ENCODE measurements around the gene KRT14. TPM values are rescaled to one million over a fixed set of nuclear protein-coding genes. Genes with fewer than 3 reads are reported as not detected.
"Not testable (repeated sequence)": the region's sequence is repeated elsewhere in the genome, so short reads cannot be mapped to it uniquely, and the experiment has no call there.

Gene KRT14
- polyA plus RNA-seq (ENCODE audit: insufficient read length in 12 of 12): 100 to 1,000 TPM in 1 of 12 donors, 10 to 100 TPM in 2, 1 to 10 TPM in 2, under 1 TPM in 3, not detected in 4; 0.18 to 229 (median 2.1) TPM
- long read RNA-seq, donor 1: 0 reads
- long read RNA-seq, donor 2: 0 reads
- long read RNA-seq, donor 3: 0 reads
- long read RNA-seq, donor 4: 0 reads
- long read RNA-seq, donor 5: 0 reads
- long read RNA-seq, donor 6: 0 reads
- long read RNA-seq, donor 7, transcript KRT14-201 (8 exons, 1,662 nt): major isoform, 16 of 16 reads
- long read RNA-seq, donor 7, partial matches to known transcripts: 0 of 16 reads
- long read RNA-seq, donor 7, other reads (novel, unspliced or antisense): 0 of 16 reads
- long read RNA-seq, donor 8: 0 reads
- long read RNA-seq, donor 9, transcript KRT14-201 (8 exons, 1,662 nt): major isoform, 22 of 32 reads
- long read RNA-seq, donor 9, partial matches to known transcripts: 10 of 32 reads
- long read RNA-seq, donor 9, other reads (novel, unspliced or antisense): 0 of 32 reads
- long read RNA-seq, donor 10: 0 reads
- long read RNA-seq, donor 11, partial matches to known transcripts: 0 of 1 reads
- long read RNA-seq, donor 11, other reads (novel, unspliced or antisense): 0 of 1 reads

DNA sequence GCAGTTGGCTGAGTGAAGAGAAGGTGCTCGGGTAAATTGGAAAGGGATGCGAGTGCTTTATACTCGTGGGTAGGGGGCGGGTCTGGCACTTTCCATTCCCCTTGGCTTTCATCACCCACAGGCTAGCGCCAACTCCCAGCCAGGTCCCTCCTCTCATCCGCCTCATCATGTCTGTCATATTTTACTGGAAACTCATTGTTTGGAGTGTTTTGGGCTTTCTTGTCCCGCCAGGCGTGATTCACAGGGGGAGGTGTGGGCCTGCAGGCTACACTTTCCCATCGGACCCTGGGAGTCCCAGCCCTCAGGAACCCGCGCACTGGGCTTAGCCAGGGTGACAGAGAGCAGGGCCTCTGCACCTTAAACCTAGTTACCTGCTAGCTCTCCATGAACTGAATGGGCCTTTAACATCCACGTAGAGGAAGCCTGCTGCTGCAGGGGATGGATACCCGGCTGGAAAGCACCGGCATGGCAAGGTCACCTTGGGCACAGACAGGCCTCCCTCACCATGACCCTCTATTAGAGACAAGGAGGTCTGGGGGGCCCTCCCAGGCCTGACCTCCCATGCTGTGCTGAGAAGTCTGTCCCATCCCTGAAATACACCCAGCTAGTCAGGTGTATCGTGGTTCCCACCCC is at the start of gene KRT14:
Gene KRT14, minus strand, starts transcription at position 33 of the 633 bp plus-strand sequence. CDS start 61 bp downstream, outside the sequence.
- no peak for DNase-seq

DNA sequence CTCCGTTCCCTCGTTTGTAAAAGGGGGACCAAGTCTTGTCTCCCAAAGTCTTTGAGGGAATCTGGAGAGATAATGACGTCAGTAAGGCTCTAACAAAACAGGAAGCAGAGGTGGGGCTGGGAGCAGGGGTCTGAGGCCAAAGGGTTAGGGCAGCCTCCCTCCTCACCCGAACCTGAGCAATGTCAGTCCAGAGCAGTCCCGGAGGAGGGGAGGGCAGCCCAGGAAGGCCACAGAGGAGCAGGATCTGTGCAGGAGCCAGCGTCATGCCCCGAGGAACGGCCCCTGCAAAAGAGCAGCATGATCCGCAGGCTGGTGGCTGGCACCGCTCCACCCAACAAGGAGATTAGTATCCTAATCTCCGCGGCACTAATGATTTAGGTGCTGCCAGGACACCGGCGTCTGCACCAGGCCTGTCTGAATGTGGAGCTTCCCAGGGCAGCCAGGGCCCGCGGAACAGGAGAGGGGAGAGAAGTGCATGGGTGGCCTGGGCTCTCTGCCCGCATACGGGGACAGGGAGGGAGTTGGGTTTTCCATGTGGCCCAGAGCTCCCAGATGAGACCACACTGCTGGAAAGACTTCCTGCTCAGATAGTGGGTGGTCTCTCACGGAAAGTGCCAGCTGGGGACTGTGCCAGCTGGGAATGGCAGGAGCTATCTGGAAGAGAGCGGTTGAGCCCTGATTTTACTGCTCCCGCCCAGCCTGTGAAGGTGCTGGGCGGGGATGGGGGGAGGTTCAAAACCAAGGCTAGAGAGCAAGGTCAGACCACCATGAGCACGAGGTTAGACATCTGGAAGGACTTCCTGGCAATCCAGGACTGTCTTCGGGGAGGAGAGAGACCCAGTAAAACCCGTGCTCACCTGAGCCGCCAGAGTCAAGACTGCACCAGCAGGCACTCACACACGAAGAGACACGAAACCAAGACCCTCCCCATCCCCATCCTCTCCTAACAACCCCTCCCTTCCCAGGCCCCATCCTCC is 48.7 kb upstream of the KRT14 start:
- peak; percentile 60 for DNase-seq

DNA sequence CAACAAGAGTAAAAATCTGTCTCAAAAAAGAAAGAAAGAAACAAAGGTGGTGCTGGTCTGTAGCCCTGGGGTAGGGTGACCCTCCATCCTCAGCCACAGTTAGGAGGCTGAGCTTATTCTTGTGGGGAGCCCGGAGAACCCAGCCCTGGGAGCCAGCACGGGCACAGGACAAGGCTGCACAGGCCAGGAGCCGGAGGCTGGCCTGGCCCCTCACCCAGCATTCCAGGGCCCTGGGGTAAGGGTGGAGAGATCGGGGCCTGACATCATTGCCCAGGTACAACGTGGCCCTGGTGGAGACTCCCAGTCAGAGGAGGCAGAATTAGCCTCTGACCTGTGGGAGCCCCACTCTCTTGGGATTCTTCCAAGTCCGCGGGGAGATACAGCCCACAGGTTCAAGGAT is 47.9 kb upstream of the KRT14 start:
- DNase-seq: no peak

DNA sequence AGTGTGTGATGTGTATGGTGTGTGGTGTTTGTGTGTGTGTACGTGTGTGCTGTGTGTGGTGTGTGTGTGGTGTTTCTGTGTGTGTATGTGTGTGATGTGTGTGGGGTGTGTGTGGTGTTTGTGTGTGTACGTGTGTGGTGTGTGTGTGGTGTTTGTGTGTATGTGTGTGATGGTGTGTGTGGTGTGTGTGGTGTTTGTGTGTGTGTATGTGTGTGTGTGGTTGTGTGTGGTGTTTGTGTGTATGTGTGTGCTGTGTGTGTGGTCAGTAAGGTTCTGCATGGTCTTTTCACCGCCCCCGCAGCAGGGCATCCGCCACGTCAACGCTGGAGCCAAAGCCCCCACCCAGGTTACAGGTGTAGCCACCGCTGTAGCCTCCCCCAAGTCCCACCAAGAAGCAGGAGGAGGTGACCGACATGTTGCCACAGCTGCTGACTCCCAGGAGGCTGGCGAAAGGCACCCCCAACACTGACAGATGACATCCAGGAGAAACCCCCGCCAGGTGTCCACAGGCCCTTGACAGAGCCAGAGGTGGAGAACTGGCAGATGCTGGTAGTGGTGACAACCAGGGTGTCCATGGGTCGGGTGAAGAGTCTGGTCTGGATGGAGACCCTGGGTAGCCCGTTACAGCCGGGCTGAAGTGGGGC is 47.0 kb upstream of the KRT14 start:
- no peak for DNase-seq

DNA sequence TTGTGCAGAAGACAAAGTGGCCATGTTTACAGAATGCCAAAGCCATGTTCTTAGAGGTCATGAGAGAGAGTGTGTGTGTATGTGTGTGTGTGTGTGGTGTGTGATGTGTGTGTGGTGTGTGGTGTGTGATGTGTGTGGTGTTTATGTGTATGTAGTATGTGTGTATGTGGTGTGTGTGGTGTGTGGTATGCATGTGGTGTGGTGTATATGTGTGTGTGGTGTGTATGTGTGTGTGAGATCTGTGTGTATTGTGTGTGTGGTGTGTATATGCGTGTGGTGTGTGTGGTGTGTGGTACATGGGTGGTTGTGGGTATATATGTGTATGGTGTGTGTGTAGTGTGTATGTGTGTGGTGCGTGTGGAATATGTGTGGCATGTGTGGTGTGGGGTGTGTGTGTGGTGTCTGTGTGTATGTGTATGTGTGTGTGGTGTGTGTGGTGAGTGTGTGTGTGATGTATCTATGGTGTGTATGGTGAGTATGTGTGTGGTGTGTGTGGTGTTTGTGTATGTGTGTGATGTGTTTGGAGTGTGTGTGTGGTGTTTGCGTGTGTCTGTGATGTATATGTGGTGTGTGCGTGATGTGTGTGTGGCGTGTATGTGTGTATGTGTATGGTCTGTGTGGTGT is 45.9 kb upstream of the KRT14 start:
- no peak for DNase-seq

DNA sequence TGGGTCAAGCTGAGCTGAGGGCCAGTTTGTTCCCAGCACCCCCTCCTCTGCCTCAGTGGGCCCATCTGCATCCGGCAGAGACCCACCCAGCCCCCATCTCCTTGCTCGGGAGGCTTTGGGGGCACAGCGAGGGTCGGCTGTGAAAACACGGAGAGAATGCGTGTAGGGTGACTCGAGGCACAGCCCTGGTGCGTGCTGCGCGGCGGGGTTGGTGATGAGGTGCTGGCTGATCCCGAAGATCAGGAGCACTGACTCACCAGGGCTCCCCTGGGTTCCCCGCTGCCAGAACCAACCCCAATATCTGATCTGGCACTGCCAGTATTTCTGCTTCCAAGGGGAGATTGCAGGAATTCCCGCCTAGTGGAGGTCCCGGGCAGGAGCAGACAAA is 45.2 kb upstream of the KRT14 start:
- DNase-seq: no peak

DNA sequence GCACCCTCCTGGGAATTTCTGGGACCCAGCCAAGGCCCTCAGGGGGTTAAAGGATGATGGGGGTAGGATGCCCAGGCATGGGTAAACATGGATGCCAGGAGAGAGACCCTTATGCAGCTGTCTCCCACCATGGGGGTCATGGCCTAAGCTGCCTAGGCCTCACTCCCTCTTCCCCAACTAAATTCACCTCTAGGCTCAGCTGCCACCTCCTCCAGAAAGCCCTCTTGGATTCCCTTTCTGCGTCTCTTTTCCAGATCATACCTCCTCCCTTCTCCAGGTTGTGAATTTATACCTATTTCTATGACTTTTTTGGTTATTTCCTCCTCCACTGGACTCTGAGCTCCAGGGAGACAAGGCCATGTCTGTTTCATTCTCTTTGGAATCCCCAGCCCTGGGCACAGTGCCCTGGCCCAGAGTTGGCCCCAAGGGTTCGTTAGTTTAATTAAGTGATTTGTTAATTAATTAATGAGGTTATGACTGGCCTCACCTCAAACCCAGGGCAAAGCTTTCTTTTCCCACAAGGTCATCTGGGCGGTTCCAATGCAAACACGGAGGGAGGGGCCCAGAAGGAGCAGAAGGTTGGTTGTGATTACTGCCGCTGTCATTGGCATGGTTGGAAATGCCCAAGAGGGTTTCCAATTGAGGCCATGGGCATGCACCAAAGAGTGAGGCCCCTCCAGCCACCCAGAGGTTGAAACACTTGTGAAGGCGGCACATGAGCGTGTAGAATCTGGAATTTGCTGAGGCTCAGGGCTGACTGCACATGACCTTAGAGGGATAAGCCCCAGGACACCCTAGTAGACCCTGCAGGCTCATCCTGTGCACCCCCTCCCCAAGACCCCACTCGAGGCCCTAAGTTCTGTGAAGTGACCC is 44.6 kb upstream of the KRT14 start:
- DNase-seq: no peak

DNA sequence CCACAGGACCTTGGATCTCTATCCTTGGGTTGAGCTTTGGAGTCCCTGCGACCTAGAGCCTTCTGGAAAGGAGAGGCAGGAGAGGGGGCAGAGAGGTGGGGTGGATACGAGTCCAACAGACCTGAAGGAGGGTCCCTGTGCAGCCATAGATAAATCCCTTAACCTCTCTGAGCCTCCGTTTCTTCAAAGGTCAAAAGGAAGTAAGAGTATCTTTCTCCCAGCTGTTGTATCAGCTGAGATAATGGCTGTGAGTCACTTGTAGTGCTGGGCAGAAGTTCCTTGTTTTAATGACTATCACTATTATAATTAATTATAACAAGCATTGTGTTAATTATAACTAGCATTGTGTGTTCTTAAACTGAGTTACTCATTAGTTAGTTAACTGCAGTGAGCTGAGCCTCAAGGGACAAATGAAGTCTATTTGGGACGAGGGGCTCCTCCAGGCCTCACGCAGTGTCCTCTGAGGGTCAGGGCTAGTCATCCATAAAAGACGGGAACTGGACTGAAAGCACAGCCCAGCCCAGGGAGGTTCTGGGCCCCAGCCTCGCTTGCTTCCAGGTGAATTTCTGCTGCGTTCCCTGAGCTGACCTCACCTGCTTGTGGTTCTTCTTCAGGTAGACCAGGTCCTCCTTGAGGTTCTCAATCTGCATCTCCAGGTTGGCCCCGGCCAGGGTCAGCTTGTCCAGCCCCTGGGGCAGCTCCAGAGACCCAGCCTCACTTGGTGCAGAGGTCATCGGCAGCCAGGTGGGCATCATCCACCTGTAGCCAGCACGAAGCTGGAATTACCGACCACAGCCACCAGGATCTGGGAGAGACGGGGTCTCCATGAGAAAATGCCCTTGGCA is 43.4 kb upstream of the KRT14 start:
- DNase-seq: no peak

DNA sequence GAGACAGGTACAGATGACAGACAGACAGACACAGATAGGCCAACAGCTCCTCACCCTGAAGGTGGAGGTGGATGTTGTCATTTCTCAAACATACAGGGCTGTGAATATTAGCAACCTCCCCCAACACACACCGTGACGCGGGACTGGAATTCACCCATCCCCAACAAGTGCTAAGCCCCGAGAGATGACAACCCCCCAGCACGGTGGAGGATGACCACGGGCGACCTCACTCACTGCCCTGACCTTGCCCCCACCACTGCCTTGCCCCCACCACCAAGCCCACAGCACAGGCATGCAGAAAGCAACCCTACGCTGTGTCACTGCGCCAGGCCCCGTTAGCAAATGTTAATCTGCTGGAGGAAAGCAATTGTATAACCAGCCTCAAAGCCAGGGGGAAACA is 42.6 kb upstream of the KRT14 start:
- DNase-seq: no peak

DNA sequence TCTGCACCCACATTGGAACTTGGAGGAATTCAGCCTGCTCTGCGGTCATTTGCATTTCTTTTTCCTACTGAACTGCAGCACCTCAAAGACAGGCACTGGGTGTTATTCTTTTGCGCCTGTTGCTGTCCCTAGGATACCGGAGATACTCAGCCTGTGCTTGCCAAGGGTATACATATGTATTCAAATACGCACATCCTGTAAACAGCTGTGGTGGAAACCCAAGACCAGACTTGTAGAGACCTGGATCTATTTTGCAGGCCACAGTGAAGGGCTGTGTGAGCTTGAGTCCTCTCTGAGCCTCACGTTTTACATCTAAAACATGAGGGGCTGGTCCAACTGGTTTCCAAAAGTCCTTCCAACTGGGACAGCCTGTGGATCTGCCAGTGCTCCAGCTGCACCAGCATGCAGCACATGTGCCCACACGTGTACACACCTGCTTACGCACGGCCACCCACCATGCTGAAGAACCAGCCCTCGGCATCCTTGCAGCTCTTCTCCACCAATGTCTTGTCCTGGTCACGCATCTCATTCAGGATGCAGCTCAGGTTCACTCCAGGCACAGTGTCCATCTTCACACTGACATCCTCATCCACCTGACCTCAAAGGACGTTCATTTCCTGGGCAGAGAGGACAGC is 42.0 kb upstream of the KRT14 start:
- DNase-seq: not testable (repeated sequence)

DNA sequence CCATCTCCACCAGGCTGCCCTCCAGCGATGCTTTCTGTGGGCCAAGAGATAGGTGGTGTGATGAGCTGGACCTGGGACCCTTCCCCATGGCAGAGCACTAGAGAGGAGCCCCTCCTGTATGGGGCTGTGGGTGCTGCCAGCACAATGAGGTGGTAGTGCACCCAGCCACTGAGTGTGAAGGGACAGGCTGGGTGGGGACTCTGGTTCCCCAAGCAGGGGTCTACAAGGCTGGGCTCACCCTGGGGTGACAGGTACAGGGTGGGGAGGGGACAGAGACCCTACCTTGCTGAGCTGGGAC is 41.3 kb upstream of the KRT14 start:
- DNase-seq: not testable (repeated sequence)

DNA sequence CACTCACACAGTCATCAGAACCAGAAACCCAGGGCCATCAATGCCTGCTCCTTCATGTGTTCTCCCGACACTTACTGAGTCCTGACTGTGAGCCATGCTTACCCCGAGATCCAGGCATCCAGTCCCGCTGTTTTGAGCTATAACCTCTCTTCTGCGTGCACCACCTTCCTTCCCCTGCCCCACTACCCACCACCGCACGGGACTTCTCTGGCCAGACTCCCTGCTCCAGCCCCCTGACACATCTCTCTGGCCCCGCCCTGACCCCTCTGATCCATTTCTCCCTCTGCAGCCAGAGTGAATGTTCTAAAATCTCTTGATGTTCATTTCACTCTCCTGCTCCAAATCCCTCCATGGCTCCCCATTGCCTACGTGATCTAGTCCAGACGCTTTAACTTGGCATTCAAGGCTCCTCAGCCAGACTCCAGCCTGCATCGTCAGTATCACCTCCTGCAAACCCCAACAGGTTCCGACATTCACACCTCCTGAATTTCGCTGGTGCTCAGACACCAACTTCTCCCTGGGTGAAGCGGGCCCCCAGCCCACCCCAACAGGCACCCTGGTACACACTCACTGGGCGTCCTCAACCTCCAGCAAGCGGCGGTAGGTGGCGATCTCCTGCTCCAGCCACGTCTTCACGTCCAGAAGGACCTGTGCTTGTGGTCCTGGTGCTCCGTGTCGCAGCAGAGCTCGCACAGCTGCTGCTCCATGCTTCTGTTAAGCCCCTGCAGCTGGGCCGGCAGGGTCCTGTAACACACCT is 40.8 kb upstream of the KRT14 start:
- no peak for DNase-seq

DNA sequence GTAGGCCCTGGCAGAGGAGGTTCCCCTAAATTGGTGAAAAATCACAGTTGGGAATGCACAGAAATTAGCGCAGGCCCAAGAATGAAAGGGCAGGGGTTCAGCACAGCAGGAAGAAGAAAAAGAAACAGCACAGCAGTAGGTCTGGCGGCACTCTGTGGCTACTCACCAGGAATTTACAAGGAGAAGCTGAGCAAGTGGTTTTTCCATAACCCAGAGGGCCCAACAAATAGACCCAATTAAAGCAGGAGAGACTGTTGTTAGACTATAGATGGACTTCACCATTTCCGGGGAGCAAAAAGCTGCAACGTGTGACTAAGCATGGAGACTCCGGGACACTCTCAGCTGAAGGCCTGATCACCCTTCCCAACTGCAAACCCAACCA is 40.2 kb upstream of the KRT14 start:
- DNase-seq: not testable (repeated sequence)

DNA sequence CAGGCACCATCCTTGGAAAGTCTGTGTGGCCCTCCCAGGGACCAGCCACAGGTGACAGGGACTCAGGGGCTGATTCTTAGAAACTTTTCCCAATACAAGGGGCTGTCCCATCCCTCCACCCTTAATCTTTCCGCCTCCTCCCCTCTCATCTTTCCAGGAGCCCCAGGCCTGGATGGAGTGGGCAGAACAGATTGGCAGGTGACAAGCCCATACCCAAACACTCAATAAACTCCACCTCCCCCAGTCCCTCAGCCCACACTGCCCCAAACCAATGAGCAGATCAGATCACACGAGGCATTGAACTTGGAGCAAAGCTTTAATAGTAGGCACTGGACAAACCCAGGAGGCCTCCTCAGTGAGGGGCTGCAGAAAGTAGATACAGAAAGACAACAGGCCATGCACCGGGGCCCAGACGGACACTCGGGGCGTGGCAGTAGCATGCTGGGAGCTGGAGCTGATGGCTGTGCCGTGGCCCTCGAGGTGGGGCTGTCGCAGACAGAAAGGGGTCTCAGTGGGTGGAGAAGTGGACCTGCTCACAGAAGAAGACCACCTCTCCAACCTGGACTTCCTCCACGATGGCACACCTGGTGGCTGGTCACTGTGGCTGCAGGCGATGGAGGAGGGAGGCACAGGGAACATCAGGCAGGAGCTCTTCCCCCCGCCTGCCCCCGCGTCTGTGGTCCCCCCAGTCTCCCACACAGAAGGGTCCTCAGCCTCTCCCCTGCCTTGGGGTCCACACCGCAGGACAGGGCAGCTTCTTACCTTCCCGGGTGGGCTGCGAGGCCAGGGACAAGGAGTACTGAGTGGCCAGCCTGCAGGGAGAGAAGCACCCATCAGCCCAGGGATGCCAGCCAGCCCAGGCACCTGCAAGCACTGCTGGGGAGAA is 39.6 kb upstream of the KRT14 start:
- not testable (repeated sequence) for DNase-seq

DNA sequence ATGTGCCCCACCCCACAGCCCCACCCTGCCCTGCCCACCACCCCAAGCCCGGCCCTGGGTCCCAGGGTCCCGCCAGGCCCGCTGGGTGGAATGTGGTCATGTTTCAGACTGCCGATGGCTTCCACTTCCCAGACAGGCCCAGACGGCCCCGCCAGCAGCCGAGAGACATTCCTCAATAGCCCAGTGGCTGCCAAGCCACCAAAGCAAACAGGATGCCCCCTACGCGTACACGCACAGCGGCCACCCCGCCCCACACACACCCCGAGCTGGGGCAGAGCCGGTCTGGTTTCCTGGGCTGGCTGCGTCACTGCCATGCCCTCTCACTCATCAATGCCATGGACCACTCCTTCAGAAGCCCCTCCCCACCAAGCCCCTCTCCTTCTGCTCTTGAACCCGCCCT is 38.9 kb upstream of the KRT14 start:
- no peak for DNase-seq

DNA sequence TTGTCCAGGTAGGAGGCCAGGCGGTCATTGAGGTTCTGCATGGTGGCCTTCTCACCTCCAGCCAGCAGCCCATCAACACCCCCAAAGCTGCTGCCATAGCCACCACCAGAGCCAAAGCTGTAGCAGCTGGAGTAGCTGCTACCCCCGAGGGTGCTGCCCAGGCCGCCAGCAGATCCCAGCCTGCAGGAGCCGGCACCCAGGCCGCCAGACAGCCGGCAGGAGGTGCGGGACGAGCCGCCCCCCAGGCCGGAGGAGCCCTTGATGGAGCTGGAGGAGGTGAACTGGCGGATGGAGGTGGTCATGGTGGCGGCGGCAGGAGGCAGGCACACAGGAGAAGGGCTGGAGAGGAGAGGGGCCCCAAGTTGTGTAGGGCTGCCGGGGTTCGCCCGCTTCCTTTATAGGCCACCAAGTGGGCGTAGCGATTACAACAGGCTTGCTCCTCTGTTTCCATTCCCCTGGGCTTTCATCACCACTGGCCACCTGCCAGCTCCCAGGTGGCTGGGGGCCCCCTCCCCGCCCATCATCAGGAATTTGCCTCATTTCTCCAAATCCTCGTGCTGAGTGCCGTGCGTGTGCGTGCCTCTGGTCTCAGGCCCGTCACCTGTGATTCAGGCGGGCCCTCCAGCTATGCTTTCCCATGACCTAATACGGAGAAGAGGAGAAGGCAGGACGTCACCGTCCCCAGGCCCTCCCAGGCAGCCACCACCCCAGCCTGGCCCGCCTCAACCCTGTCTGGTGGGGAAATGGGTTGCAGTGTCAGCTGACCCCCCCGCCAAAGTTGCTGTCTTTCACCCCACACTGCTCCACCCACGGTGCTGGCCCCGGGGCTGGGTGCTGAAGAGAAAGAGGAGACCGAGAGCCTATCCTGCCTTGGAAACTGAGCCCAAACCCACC is 37.8 kb upstream of the KRT14 start, which contains the start of gene KRT17:
Gene KRT17, minus strand, starts transcription at position 368 of the 894 bp plus-strand sequence. Its CDS starts 66 bp downstream, at position 302.
- no peak for DNase-seq

All from muscle of arm (tissue), 14 donors.